GM12878 (cell line): ENCODE measurements around the gene PLXNA2. TPM values are rescaled to one million over a fixed set of nuclear protein-coding genes. Genes with fewer than 3 reads are reported as not detected.

Experiments used
- ATAC-seq: fragments of 200-7000 bp; cut with Tn5 transposase; 3 replicates; pipeline ENCODE4 v1.9.1; 2020; ENCODE audit warnings: mild to moderate bottlenecking, moderate library complexity
- BruUV-seq: library from RNA; stranded (reverse); fragments of 400-500 nt; replicated peaks from 2 replicates; lab custom pipeline; 2021; lab: Mats Ljungman, UMichigan
- CTCF ChIA-PET: fragments of 300-600 bp; sonication (Branson Sonifier 250); formaldehyde crosslinking; extraction: SDS; loops from one replicate; lab custom pipeline; 2021; ENCODE audit warnings: inconsistent platforms; lab: Yijun Ruan, JAX
- POLR2A ChIA-PET: fragments of 350-600 bp; formaldehyde crosslinking; extraction: SDS; loops from one replicate; lab custom pipeline; 2021; ENCODE audit warnings: inconsistent platforms; lab: Charles Lee
- RAD21 ChIA-PET: fragments of 300-600 bp; sonication (Branson Sonifier 250); formaldehyde crosslinking; loops from one replicate; lab custom pipeline; 2023; ENCODE audit warnings: antibody characterized with exemption; ENCODE audit not compliant: unreplicated experiment; lab: Charles Lee
- SMC1A ChIA-PET: fragments of 300-600 bp; sonication (Branson Sonifier 250); formaldehyde crosslinking; loops from one replicate; lab custom pipeline; 2023; ENCODE audit not compliant: unreplicated experiment, uncharacterized antibody; lab: Charles Lee
- DNase-seq: peaks from one replicate; pipeline ENCODE4 v3.0.0-alpha.2; 2011; ENCODE audit warnings: low read depth, low spot score
- FAIRE-seq: peaks from 3 replicates; lab custom pipeline; 2011; peaks lifted over from hg19 to GRCh38; lab: Jason Lieb, UNC
- H2AFZ ChIP-seq: 2 replicates; pipeline ENCODE4 v1.6.0; 2011; ENCODE audit warnings: low read depth, low read length, control low read depth; ENCODE audit not compliant: control insufficient read depth
- H3K27ac ChIP-seq: 2 replicates; pipeline ENCODE4 v1.5.1; 2011; ENCODE audit warnings: control low read depth; ENCODE audit not compliant: control insufficient read depth, insufficient read depth
- H3K27me3 ChIP-seq, 2 experiments: replicated peaks in 1 of 2; 2 replicates each; pipeline versions ENCODE4 v1.6.0 to v1.6.1; 2011; ENCODE audit warnings: low read length in 1 of 2; ENCODE audit not compliant: control insufficient read depth in 2 of 2, insufficient read depth in 2 of 2
- H3K36me3 ChIP-seq, 2 experiments: 2 replicates each; pipeline ENCODE4 v1.5.1; 2011; ENCODE audit warnings: low read length in 1 of 2; ENCODE audit not compliant: control insufficient read depth in 2 of 2, insufficient read depth in 2 of 2
- H3K4me1 ChIP-seq: 2 replicates; pipeline ENCODE4 v1.6.1; 2011; ENCODE audit warnings: mild to moderate bottlenecking, low read length, moderate library complexity, mixed read lengths; ENCODE audit not compliant: control insufficient read depth, insufficient read depth
- H3K4me2 ChIP-seq: 2 replicates; pipeline ENCODE4 v1.6.0; 2011; ENCODE audit warnings: control low read depth; ENCODE audit not compliant: control insufficient read depth, insufficient read depth
- H3K4me3 ChIP-seq: fragments of 200-600 bp; sonication (generic); 2 replicates; pipeline ENCODE4 v1.5.1; 2016
- H3K79me2 ChIP-seq: 2 replicates; pipeline ENCODE4 v1.6.0; 2011; ENCODE audit warnings: low read length; ENCODE audit not compliant: control insufficient read depth, insufficient read depth
- H3K9ac ChIP-seq: 2 replicates; pipeline ENCODE4 v1.8.0; 2011; ENCODE audit warnings: low read length, control low read depth, mixed read lengths; ENCODE audit not compliant: control insufficient read depth, insufficient read depth
- H3K9me3 ChIP-seq: replicated peaks from 3 replicates; pipeline ENCODE4 v1.5.1; 2011; ENCODE audit warnings: mild to moderate bottlenecking, low read length; ENCODE audit not compliant: control insufficient read depth, insufficient read depth
- H4K20me1 ChIP-seq: 2 replicates; pipeline ENCODE4 v1.6.0; 2011; ENCODE audit not compliant: control insufficient read depth, insufficient read depth
- ATF2 ChIP-seq: IDR thresholded peaks from 2 replicates; pipeline ENCODE4 v1.6.1; 2012; ENCODE audit warnings: low read length, inconsistent platforms
- BCL3 ChIP-seq: IDR thresholded peaks from 2 replicates; pipeline ENCODE4 v1.6.1; 2011; ENCODE audit warnings: borderline replicate concordance, low read depth, mild to moderate bottlenecking, moderate library complexity, low read length; ENCODE audit not compliant: insufficient read depth, poor library complexity, severe bottlenecking
- CUX1 ChIP-seq: IDR thresholded peaks from 2 replicates; pipeline ENCODE4 v1.6.1; 2012; ENCODE audit warnings: improper control_type of control experiment, low read depth, low read length; ENCODE audit not compliant: insufficient replicate concordance
- SP1 ChIP-seq: IDR thresholded peaks from one replicate; pipeline ENCODE4 v1.6.1; 2011; ENCODE audit warnings: low read depth, low read length
- SREBF1 ChIP-seq: IDR thresholded peaks from 2 replicates; pipeline ENCODE4 v1.6.1; 2012; ENCODE audit warnings: mild to moderate bottlenecking, low read length
- SRF ChIP-seq, 2 experiments: IDR thresholded peaks; 2 replicates each; pipeline ENCODE4 v1.6.1; 2011; ENCODE audit warnings: low read depth in 2 of 2, low read length in 2 of 2, mild to moderate bottlenecking in 1 of 2, moderate library complexity in 1 of 2
- ZBTB40 ChIP-seq: fragments of 450-650 bp; IDR thresholded peaks from 2 replicates; pipeline ENCODE4 v1.6.1; 2016; ENCODE audit warnings: mild to moderate bottlenecking, moderate library complexity, borderline replicate concordance
- ZNF24 ChIP-seq: fragments of 450-650 bp; IDR thresholded peaks from 2 replicates; pipeline ENCODE4 v1.6.1; 2017; ENCODE audit warnings: antibody characterized with exemption, mild to moderate bottlenecking
- ZNF384 ChIP-seq: IDR thresholded peaks from 2 replicates; pipeline ENCODE4 v1.6.1; 2012; ENCODE audit warnings: low read depth, mild to moderate bottlenecking, low read length, improper control_type of control experiment, borderline replicate concordance
- ZZZ3 ChIP-seq: IDR thresholded peaks from 2 replicates; pipeline ENCODE4 v1.6.1; 2011; ENCODE audit warnings: low read depth; ENCODE audit not compliant: control insufficient read depth, insufficient read length
- WGBS: methylation state at CpG from one replicate; pipeline ENCODE4 v1.1.6; 2016; ENCODE audit warnings: low lambda C conversion rate; ENCODE audit not compliant: insufficient replicate concordance, insufficient coverage; ENCODE audit errors: missing lambda C conversion rate; 5-methylcytosine and 5-hydroxymethylcytosine counted together
- in situ Hi-C: fragments of 300-500 bp; cut with MboI; formaldehyde crosslinking; loops from 9 replicates; pipeline ENCODE4 v1.14.3; 2018; ENCODE audit warnings: mixed read lengths
- intact Hi-C: fragments of 100-400 bp; cut with micrococcal nuclease; formaldehyde crosslinking; loops from one replicate; pipeline ENCODE4 v1.14.2; 2022; ENCODE audit not compliant: unreplicated experiment
- polyA plus RNA-seq, 11 experiments: library from polyadenylated mRNA; depleted of rRNA in 4 of 11; unstranded in 6 of 11; stranded (reverse) in 5 of 11; fragments of >200 nt; fragmentation: Nextera tagmentation in 4 of 11; fragmentation: Illumina TruSeq in 1 of 11; extraction: Ambion mirVana in 4 of 11; extraction: Trizol in 1 of 11; gene quantifications; 1 replicate in 1 of 11; 2 replicates in 10 of 11; pipeline versions ENCODE4 v1.2.1 to v1.2.3, GENCODE V29; 2011 to 2016; ENCODE audit warnings: inconsistent platforms in 2 of 11, missing spikeins in 2 of 11, low read depth in 1 of 11
- total RNA-seq, 4 experiments: library from RNA; depleted of rRNA in 3 of 4; stranded (reverse); fragments of >200 nt in 3 of 4; fragmentation: Illumina TruSeq in 1 of 4; extraction: Trizol in 1 of 4; gene quantifications; 2 replicates each; pipeline versions ENCODE4 v1.2.1 to v1.2.3, GENCODE V29; 2013 to 2021

Gene PLXNA2
- total and polyA plus RNA-seq, 10 of the 15 experiments (the other 5 are each of a cell fraction or from before 2014, with no cell fraction given): under 0.01 to 0.08 (median 0.07) TPM; not detected in 4

- Histone ChIP-seq H3K27me3 (no peaks in the 10 kb centered on the region; a peak in 1 of 4 replicates), H4K20me1 (no peaks in the 10 kb centered on the region), H3K4me3 (no peak overlapping the region), H3K79me2 (no peaks in the 10 kb centered on the region), H3K36me3 (no peaks in the 10 kb centered on the region), H3K9me3 (no peaks in the 10 kb centered on the region), H3K27ac (no peak overlapping the region), H3K4me2 (no peak overlapping the region), H2AFZ (no peak overlapping the region), H3K9ac (no peak overlapping the region), H3K4me1 (no peaks in the 10 kb centered on the region)
- intact Hi-C loops: no loop called here
- BruUV-seq: no TSS peak
- ChIA-PET POLR2A (no interaction called here), RAD21 (no interaction called here), CTCF (no interaction called here), SMC1A (no interaction called here)
- ATAC-seq (no peak), DNase-seq (no peak), FAIRE-seq (no peak)
- WGBS: 26% methylated on average over 2 of the region's 2 CpGs
- in situ Hi-C loops: no loop called here
- TF ChIP-seq SRF (IDR thresholded peaks at IDR 0.05; ENCODE audit: low read depth in 2 of 2, low read length in 2 of 2): no peak
- no peak for TF ChIP-seq ZNF384
- TF ChIP-seq SP1: no peak
- TF ChIP-seq CUX1: no peak
- TF ChIP-seq ZNF24: no peak
- TF ChIP-seq ZZZ3: no peak
- TF ChIP-seq SREBF1: no peak
- no peak for TF ChIP-seq ZBTB40
- no peak for TF ChIP-seq BCL3
- TF ChIP-seq ATF2: no peak
Observed at GRCh38 chr1:208292908-208293307, 48.7 kb upstream of the PLXNA2 start.
